ENCODE results near the gene ITCH. TPM values are rescaled to one million over a fixed set of nuclear protein-coding genes. Genes with fewer than 3 reads are reported as not detected.
"Not testable (repeated sequence)": the region's sequence is repeated elsewhere in the genome, so short reads cannot be mapped to it uniquely, and the experiment has no call there.

ITCH gene
- total RNA-seq, 1 experiment from 2014 or later: 68.3 TPM

DNA sequence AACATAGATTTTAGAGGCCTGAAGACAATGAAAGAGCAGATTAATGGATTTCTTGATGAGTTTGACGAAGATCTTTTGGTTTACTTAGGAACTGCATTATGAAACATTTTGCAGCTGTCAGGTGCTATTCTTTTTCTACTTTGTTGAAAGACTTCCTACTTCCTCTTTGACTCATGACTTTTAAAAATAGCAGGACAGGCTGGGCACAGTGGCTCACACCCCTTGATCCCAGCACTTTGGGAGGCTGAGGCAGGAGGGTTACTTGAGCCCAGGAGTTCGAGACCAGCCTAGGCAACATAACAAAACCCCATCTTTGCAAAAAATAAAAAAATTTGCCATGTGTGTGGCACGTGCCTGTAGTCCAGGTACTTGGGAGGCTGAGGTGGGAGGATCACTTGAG, 52.0 kb downstream of the ITCH start:
- peaks cover 80% of the 10 kb centered on the region for H3K36me3 Mint-ChIP-seq (ENCODE audit: insufficient read depth, unreplicated experiment)
- intact Hi-C loops (cut with micrococcal nuclease): no loop called here
- DNase-seq (ENCODE audit: unreplicated experiment): no peak
- no peaks in the 10 kb centered on the region for H3K4me1 Mint-ChIP-seq (ENCODE audit: insufficient read depth, unreplicated experiment)
- no peak overlapping the region for H3K4me3 Mint-ChIP-seq (ENCODE audit: unreplicated experiment)
- ChIA-PET POLR2A (interaction anchor here (1.8 kb wide), 1 partner anchor 13 kb away, joined by 5 read pairs; no protein-coding TSS in a partner anchor), CTCF (interaction anchor here (3.8 kb wide), 1 partner anchor 102 kb away, joined by 33 read pairs; no protein-coding TSS in a partner anchor)
- no peaks in the 10 kb centered on the region for H3K9me3 Mint-ChIP-seq (ENCODE audit: unreplicated experiment)
- no peaks in the 10 kb centered on the region for H3K27me3 Mint-ChIP-seq (ENCODE audit: insufficient read depth, unreplicated experiment)
- BruUV-seq (replicated peaks): no TSS peak
- no peak for TF ChIP-seq CTCF (IDR thresholded peaks at IDR 0.05; ENCODE audit: unreplicated experiment)
- H3K27ac Mint-ChIP-seq (ENCODE audit: low read depth, unreplicated experiment): peak overlapping the region; percentile 32

- peaks cover 71% of the 10 kb centered on the region for H3K36me3 Mint-ChIP-seq (ENCODE audit: insufficient read depth, unreplicated experiment)
- H3K27me3 Mint-ChIP-seq (ENCODE audit: insufficient read depth, unreplicated experiment): no peaks in the 10 kb centered on the region
- CTCF ChIA-PET: interaction anchor here (1.5 kb wide), 1 partner anchor 107 kb away, joined by 8 read pairs; no protein-coding TSS in a partner anchor
- BruUV-seq (replicated peaks): no TSS peak
- no peak overlapping the region for H3K4me3 Mint-ChIP-seq (ENCODE audit: unreplicated experiment)
- DNase-seq (ENCODE audit: unreplicated experiment): no peak
- no peak overlapping the region for H3K27ac Mint-ChIP-seq (ENCODE audit: low read depth, unreplicated experiment)
- POLR2A ChIA-PET: interaction anchor here (1.0 kb wide), 1 partner anchor 10 kb away, joined by 4 read pairs; no protein-coding TSS in a partner anchor
- H3K4me1 Mint-ChIP-seq (ENCODE audit: insufficient read depth, unreplicated experiment): no peaks in the 10 kb centered on the region
- intact Hi-C loops (cut with micrococcal nuclease): no loop called here
- TF ChIP-seq CTCF (IDR thresholded peaks at IDR 0.05; ENCODE audit: unreplicated experiment): no peak
- H3K9me3 Mint-ChIP-seq (ENCODE audit: unreplicated experiment): no peaks in the 10 kb centered on the region
These were observed 57.1 kb downstream of the ITCH start for GRCh38 chr20:34420146-34420545.

DNA sequence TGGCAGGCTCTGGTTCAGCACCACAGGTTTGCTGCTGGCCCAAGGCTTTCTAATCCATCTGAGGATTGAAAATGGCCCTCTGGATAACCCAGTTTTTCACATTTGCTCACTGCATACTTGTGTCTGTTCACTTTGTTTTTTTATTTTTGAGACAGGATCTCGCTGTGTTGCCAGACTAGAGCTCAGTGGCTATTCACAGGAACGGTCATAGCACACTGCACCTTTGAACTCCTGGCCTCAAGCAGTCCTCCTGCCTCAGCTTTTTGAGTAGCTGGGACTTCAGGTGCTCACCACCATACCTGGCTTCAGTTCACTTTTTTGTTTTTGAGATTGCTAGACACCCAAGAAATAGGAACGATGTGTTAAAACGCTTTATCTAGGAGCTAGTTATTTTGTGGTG, 57.9 kb downstream of the ITCH start:
- no TSS peak for BruUV-seq (replicated peaks)
- Mint-ChIP-seq H3K4me1 (ENCODE audit: insufficient read depth, unreplicated experiment) (no peaks in the 10 kb centered on the region), H3K36me3 (ENCODE audit: insufficient read depth, unreplicated experiment) (peaks cover 75% of the 10 kb centered on the region), H3K27me3 (ENCODE audit: insufficient read depth, unreplicated experiment) (no peaks in the 10 kb centered on the region), H3K4me3 (ENCODE audit: unreplicated experiment) (no peak overlapping the region), H3K27ac (ENCODE audit: low read depth, unreplicated experiment) (no peak overlapping the region), H3K9me3 (ENCODE audit: unreplicated experiment) (no peaks in the 10 kb centered on the region)
- DNase-seq (ENCODE audit: unreplicated experiment): no peak
- TF ChIP-seq CTCF (IDR thresholded peaks at IDR 0.05; ENCODE audit: unreplicated experiment): no peak
- CTCF ChIA-PET: interaction anchor here (2.3 kb wide), 1 partner anchor 108 kb away, joined by 7 read pairs; no protein-coding TSS in a partner anchor
- POLR2A ChIA-PET: interaction anchor here (1.5 kb wide), 1 partner anchor 17 kb away, joined by 5 read pairs; no protein-coding TSS in a partner anchor
- intact Hi-C loops (cut with micrococcal nuclease): no loop called here

- ChIA-PET CTCF (interaction anchor here (0.9 to 2.3 kb wide), 3 partner anchors 16 to 109 kb away, joined by 3 to 10 read pairs (median 7); no protein-coding TSS in a partner anchor), POLR2A (interaction anchor here (1.0 to 1.5 kb wide), 2 partner anchors 16 to 18 kb away, joined by 3 to 5 read pairs; no protein-coding TSS in a partner anchor)
- Mint-ChIP-seq H3K9me3 (ENCODE audit: unreplicated experiment) (no peaks in the 10 kb centered on the region), H3K4me3 (ENCODE audit: unreplicated experiment) (no peak overlapping the region), H3K27me3 (ENCODE audit: insufficient read depth, unreplicated experiment) (no peaks in the 10 kb centered on the region), H3K27ac (ENCODE audit: low read depth, unreplicated experiment) (no peak overlapping the region), H3K36me3 (ENCODE audit: insufficient read depth, unreplicated experiment) (peaks cover 77% of the 10 kb centered on the region), H3K4me1 (ENCODE audit: insufficient read depth, unreplicated experiment) (no peaks in the 10 kb centered on the region)
- TF ChIP-seq CTCF (IDR thresholded peaks at IDR 0.05; ENCODE audit: unreplicated experiment): no peak
- BruUV-seq (replicated peaks): no TSS peak
- intact Hi-C loops (cut with micrococcal nuclease): no loop called here
- no peak for DNase-seq (ENCODE audit: unreplicated experiment)
These were observed 58.8 kb downstream of the ITCH start for GRCh38 chr20:34421766-34422466.

DNA sequence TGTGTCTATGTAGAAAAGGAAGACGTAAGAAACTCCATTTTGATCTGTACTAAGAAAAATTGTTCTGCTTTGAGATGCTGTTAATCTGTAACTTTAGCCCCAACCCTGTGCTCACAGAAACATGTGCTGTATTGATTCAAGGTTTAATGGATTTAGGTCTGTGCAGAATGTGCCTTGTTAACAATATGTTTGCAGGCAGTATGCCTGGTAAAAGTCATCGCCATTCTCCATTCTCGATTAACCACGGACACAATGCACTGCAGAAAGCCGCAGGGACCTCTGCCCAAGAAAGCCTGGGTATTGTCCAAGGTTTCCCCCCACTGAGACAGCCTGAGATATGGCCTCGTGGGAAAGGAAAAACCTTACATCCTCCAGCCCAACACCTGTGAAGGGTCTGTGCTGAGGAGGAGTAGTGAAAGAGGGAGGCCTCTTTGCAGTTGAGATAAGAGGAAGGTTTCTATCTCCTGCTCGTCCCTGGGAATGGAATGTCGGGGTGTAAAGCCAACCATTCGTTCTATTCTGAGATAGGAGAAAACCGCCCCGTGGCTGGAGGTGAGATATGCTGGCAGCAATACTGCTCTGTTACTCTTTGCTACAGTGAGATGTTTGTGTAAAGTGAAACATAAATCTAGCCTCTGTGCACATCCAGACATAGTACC, 62.1 kb downstream of the ITCH start:
- DNase-seq (ENCODE audit: unreplicated experiment); H3K27me3 Mint-ChIP-seq (ENCODE audit: insufficient read depth, unreplicated experiment); BruUV-seq (replicated peaks); intact Hi-C loops (cut with micrococcal nuclease); H3K4me3 Mint-ChIP-seq (ENCODE audit: unreplicated experiment); H3K4me1 Mint-ChIP-seq (ENCODE audit: insufficient read depth, unreplicated experiment); H3K27ac Mint-ChIP-seq (ENCODE audit: low read depth, unreplicated experiment); H3K9me3 Mint-ChIP-seq (ENCODE audit: unreplicated experiment): not testable (repeated sequence)
- peaks cover 65% of the 10 kb centered on the region for H3K36me3 Mint-ChIP-seq (ENCODE audit: insufficient read depth, unreplicated experiment)
- ChIA-PET POLR2A (interaction anchor here (1.1 kb wide), 1 partner anchor 13 kb away, joined by 3 read pairs; no protein-coding TSS in a partner anchor), CTCF (interaction anchor here (1.9 kb wide), 1 partner anchor 112 kb away, joined by 8 read pairs; no protein-coding TSS in a partner anchor)
